A549 treated with DMSO at 1 μM for 4 hours (cell line): ENCODE measurements around the gene CIBAR2. TPM values are rescaled to one million over a fixed set of nuclear protein-coding genes. Genes with fewer than 3 reads are reported as not detected.

ENCODE experiments used
- total RNA-seq: library from RNA; stranded (reverse); fragments of 200-300 nt; extraction: Qiagen RNA extraction; gene quantifications from 5 replicates; pipeline ENCODE4 v1.2.3, GENCODE V29; 2022; ENCODE audit warnings: low read depth

Gene CIBAR2
- 0.10 TPM in 1 of 5 replicates, not detected in the others for total RNA-seq

DNA sequence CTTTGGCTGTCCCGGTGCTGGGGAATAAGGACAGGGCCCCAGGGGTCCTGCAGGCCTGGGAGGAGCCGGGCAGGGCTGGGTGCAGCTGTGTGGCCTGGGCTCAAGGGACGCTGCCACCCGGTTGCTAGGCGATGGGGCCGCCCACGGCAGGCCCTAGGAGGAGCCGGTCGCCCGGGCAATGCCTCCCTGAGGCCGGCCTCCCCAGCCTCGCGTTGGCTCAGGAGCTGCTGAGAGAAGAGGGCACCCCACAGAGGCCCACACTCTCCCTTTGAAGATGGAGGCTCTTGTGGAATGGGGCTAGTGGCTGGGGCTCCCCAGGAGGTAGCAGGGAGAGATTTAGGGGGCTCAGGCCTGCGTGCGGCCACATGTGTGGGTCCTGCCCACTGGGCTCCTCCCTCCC, at the start of gene CIBAR2:
TSS of gene CIBAR2 (minus strand) at position 109 of the 400 bp plus-strand sequence. CDS start 120 bp downstream, outside the sequence.

Other genes with a start within 250 kb of the CIBAR2 start
- gene ZDHHC7, start 100.9 kb downstream of the CIBAR2 start, total RNA-seq: 56.9 to 68.1 TPM (median 65.9 TPM) in 5 replicates
- 1.8 to 2.4 TPM (median 2.1 TPM) in 5 replicates for gene KIAA0513, start 84.7 kb downstream of the CIBAR2 start, total RNA-seq